Nephron (organoid): ENCODE measurements around the gene PRR33.

ENCODE experiments used
- H3K27ac Mint-ChIP-seq, 3 experiments: 2 replicates each; pipeline ENCODE4 v1.8.0; 2020; ENCODE audit warnings: mixed read lengths in 3 of 3, mild to moderate bottlenecking in 2 of 3, moderate library complexity in 1 of 3
- H3K27me3 Mint-ChIP-seq: 2 replicates; pipeline ENCODE4 v1.8.0; 2021; ENCODE audit warnings: low read depth, mild to moderate bottlenecking, moderate library complexity, mixed read lengths
- H3K36me3 Mint-ChIP-seq: 2 replicates; pipeline ENCODE4 v1.8.0; 2020; ENCODE audit warnings: low read depth, mixed read lengths
- H3K4me1 Mint-ChIP-seq: 2 replicates; pipeline ENCODE4 v1.8.0; 2020; ENCODE audit warnings: mixed read lengths
- H3K4me3 Mint-ChIP-seq, 3 experiments: 2 replicates each; pipeline ENCODE4 v1.8.0; 2020; ENCODE audit warnings: mild to moderate bottlenecking in 3 of 3, mixed read lengths in 3 of 3, moderate library complexity in 2 of 3
- H3K9me3 Mint-ChIP-seq: 2 replicates; pipeline ENCODE4 v1.8.0; 2020; ENCODE audit warnings: mixed read lengths
- CTCF ChIP-seq, 3 experiments: fragments of 200-600 bp; sonication (generic); IDR thresholded peaks; one replicate each; pipeline ENCODE4 v1.5.0; 2021; ENCODE audit warnings: antibody characterized with exemption in 3 of 3; ENCODE audit not compliant: unreplicated experiment in 3 of 3

The PRR33 gene

GRCh38 chr11:1928470-1928890 lies 36.8 kb upstream of the PRR33 start:
- peak overlapping the region; percentile 52 to 95 (median 89) for H3K27ac Mint-ChIP-seq
- no peaks in the 10 kb centered on the region for H3K27me3 Mint-ChIP-seq
- H3K4me1 Mint-ChIP-seq: peaks cover 48% of the 10 kb centered on the region
- no peak overlapping the region for H3K4me3 Mint-ChIP-seq
- no peak for TF ChIP-seq CTCF (IDR thresholded peaks at IDR 0.05; ENCODE audit: unreplicated experiment in 3 of 3)
- no peaks in the 10 kb centered on the region for H3K9me3 Mint-ChIP-seq
- H3K36me3 Mint-ChIP-seq: no peaks in the 10 kb centered on the region

GRCh38 chr11:1927848-1928469 lies 36.3 kb upstream of the PRR33 start:
- H3K4me3 Mint-ChIP-seq: no peak overlapping the region
- no peaks in the 10 kb centered on the region for H3K9me3 Mint-ChIP-seq
- H3K27me3 Mint-ChIP-seq: no peaks in the 10 kb centered on the region
- H3K4me1 Mint-ChIP-seq: peaks cover 46% of the 10 kb centered on the region
- no peaks in the 10 kb centered on the region for H3K36me3 Mint-ChIP-seq
- H3K27ac Mint-ChIP-seq: peak overlapping the region; percentile 52 to 95 (median 89)
- no peak for TF ChIP-seq CTCF (IDR thresholded peaks at IDR 0.05; ENCODE audit: unreplicated experiment in 3 of 3)

GRCh38 chr11:1927026-1927847 lies 35.5 kb upstream of the PRR33 start:
- H3K27ac Mint-ChIP-seq: peak overlapping the region; percentile 84 to 97 (median 95)
- H3K36me3 Mint-ChIP-seq: no peaks in the 10 kb centered on the region
- no peaks in the 10 kb centered on the region for H3K9me3 Mint-ChIP-seq
- TF ChIP-seq CTCF (IDR thresholded peaks at IDR 0.05; ENCODE audit: unreplicated experiment in 3 of 3): no peak
- no peaks in the 10 kb centered on the region for H3K27me3 Mint-ChIP-seq
- H3K4me3 Mint-ChIP-seq: peak overlapping the region in 1 of 3 experiments; percentile 25
- peaks cover 48% of the 10 kb centered on the region for H3K4me1 Mint-ChIP-seq

- Mint-ChIP-seq H3K36me3 (no peaks in the 10 kb centered on the region), H3K4me1 (peaks cover 50% of the 10 kb centered on the region), H3K27ac (peak overlapping the region; percentile 44 to 97 (median 95)), H3K4me3 (peak overlapping the region in 2 of 3 experiments; percentile 38 to 67), H3K9me3 (no peaks in the 10 kb centered on the region), H3K27me3 (no peaks in the 10 kb centered on the region)
- no peak for TF ChIP-seq CTCF (IDR thresholded peaks at IDR 0.05; ENCODE audit: unreplicated experiment in 3 of 3)
These were observed 34.7 kb upstream of the PRR33 start for GRCh38 chr11:1926156-1927025.

- no peaks in the 10 kb centered on the region for H3K9me3 Mint-ChIP-seq
- no peaks in the 10 kb centered on the region for H3K27me3 Mint-ChIP-seq
- no peak overlapping the region for H3K27ac Mint-ChIP-seq
- H3K4me3 Mint-ChIP-seq: no peak overlapping the region
- no peaks in the 10 kb centered on the region for H3K36me3 Mint-ChIP-seq
- H3K4me1 Mint-ChIP-seq: peaks cover 44% of the 10 kb centered on the region
- no peak for TF ChIP-seq CTCF (IDR thresholded peaks at IDR 0.05; ENCODE audit: unreplicated experiment in 3 of 3)
These were observed 33.9 kb upstream of the PRR33 start for GRCh38 chr11:1925373-1926155.
